ENCODE measurements around the gene DOCK6. TPM values are rescaled to one million over a fixed set of nuclear protein-coding genes. Genes with fewer than 3 reads are reported as not detected.

The DOCK6 gene
- 15.2 and 18.3 TPM in 2 replicates for total RNA-seq (2014; rRNA removed; shearing (Covaris generic))

- Histone ChIP-seq H3K27me3 (no peaks in the 10 kb centered on the region), H3K4me1 (peaks cover 19% of the 10 kb centered on the region), H3K27ac (peak within 1 kb of the TSS; percentile 52), H3K4me3 (peak within 1 kb of the TSS; percentile 96), H3K9me3 (replicated peaks) (no peaks in the 10 kb centered on the region), H3K36me3 (no peaks in the 10 kb centered on the region)
- DNase-seq, result peak in 1 of 2 experiments; percentile 46
Observed at GRCh38 chr19:11261971-11262839, at the start of gene DOCK6. TSS of gene DOCK6 (minus strand) at chr19:11262524. CDS start at chr19:11262440, 84 bp downstream.

GRCh38 chr19:11306337-11306736 is 44.0 kb upstream of the DOCK6 start:
- no peak overlapping the region for H3K4me3 ChIP-seq
- H3K36me3 ChIP-seq, result no peaks in the 10 kb centered on the region
- H3K27me3 ChIP-seq, result 0 out of 2 replicates have a peak, but pooled peaks cover 3% of the 10 kb centered on the region
- no peak for DNase-seq
- H3K9me3 ChIP-seq (replicated peaks), result no peaks in the 10 kb centered on the region
- H3K4me1 ChIP-seq, result no peaks in the 10 kb centered on the region
- no peak overlapping the region for H3K27ac ChIP-seq

- Histone ChIP-seq H3K27ac (no peak overlapping the region), H3K9me3 (replicated peaks) (no peaks in the 10 kb centered on the region), H3K36me3 (no peaks in the 10 kb centered on the region), H3K27me3 (0 out of 2 replicates have a peak, but pooled peaks cover 3% of the 10 kb centered on the region), H3K4me3 (no peak overlapping the region), H3K4me1 (no peaks in the 10 kb centered on the region)
- DNase-seq, result no peak
Observed at GRCh38 chr19:11304936-11305335, 42.6 kb upstream of the DOCK6 start.

- peaks cover 3% of the 10 kb centered on the region; the same call in 1 of the 2 replicates for H3K27me3 ChIP-seq
- H3K36me3 ChIP-seq, result no peaks in the 10 kb centered on the region
- H3K4me3 ChIP-seq, result no peak overlapping the region
- no peak overlapping the region for H3K27ac ChIP-seq
- no peak for DNase-seq
- no peaks in the 10 kb centered on the region for H3K4me1 ChIP-seq
- H3K9me3 ChIP-seq (replicated peaks), result no peaks in the 10 kb centered on the region
Observed at GRCh38 chr19:11300811-11301120, 38.4 kb upstream of the DOCK6 start.

- H3K4me3 ChIP-seq, result no peak overlapping the region
- peaks cover 3% of the 10 kb centered on the region; the same call in 1 of the 2 replicates for H3K27me3 ChIP-seq
- no peaks in the 10 kb centered on the region for H3K4me1 ChIP-seq
- no peak for DNase-seq
- H3K9me3 ChIP-seq (replicated peaks), result no peaks in the 10 kb centered on the region
- H3K36me3 ChIP-seq, result no peaks in the 10 kb centered on the region
- H3K27ac ChIP-seq, result no peak overlapping the region
Observed at GRCh38 chr19:11299946-11300810, 37.9 kb upstream of the DOCK6 start.

GRCh38 chr19:11296264-11296663 is 33.9 kb upstream of the DOCK6 start:
- no peak for DNase-seq
- no peaks in the 10 kb centered on the region; the same call in 1 of the 2 replicates for H3K27me3 ChIP-seq
- H3K9me3 ChIP-seq (replicated peaks), result no peaks in the 10 kb centered on the region
- H3K27ac ChIP-seq, result no peak overlapping the region
- H3K4me3 ChIP-seq, result no peak overlapping the region
- no peaks in the 10 kb centered on the region for H3K36me3 ChIP-seq
- no peaks in the 10 kb centered on the region for H3K4me1 ChIP-seq

- H3K36me3 ChIP-seq, result no peaks in the 10 kb centered on the region
- H3K9me3 ChIP-seq (replicated peaks), result no peaks in the 10 kb centered on the region
- H3K4me3 ChIP-seq, result no peak within 1 kb of the TSS
- H3K4me1 ChIP-seq, result no peaks in the 10 kb centered on the region
- DNase-seq, result no peak
- no peak within 1 kb of the TSS for H3K27ac ChIP-seq
- H3K27me3 ChIP-seq, result no peaks in the 10 kb centered on the region; the same call in 1 of the 2 replicates
Observed at GRCh38 chr19:11295665-11296245, 33.4 kb upstream of the DOCK6 start, which contains the start of gene TSPAN16. TSS of gene TSPAN16 (plus strand) at chr19:11296160. CDS start at chr19:11296298, 138 bp downstream.

- Histone ChIP-seq H3K36me3 (no peaks in the 10 kb centered on the region), H3K27ac (no peak overlapping the region), H3K9me3 (replicated peaks) (no peaks in the 10 kb centered on the region), H3K4me3 (no peak overlapping the region), H3K27me3 (no peaks in the 10 kb centered on the region; the same call in 1 of the 2 replicates), H3K4me1 (no peaks in the 10 kb centered on the region)
- DNase-seq, result no peak
Observed at GRCh38 chr19:11295180-11295579, 32.9 kb upstream of the DOCK6 start.

GRCh38 chr19:11293433-11294389 is 31.4 kb upstream of the DOCK6 start:
- peak; percentile 87 to 91 for DNase-seq
- H3K27ac ChIP-seq, result no peak overlapping the region

GRCh38 chr19:11291991-11292390 is 29.7 kb upstream of the DOCK6 start:
- Histone ChIP-seq H3K4me3 (no peak overlapping the region), H3K36me3 (no peaks in the 10 kb centered on the region), H3K27me3 (no peaks in the 10 kb centered on the region; the same call in 1 of the 2 replicates), H3K9me3 (replicated peaks) (no peaks in the 10 kb centered on the region), H3K27ac (no peak overlapping the region), H3K4me1 (peaks cover 3% of the 10 kb centered on the region; the same call in 1 of the 2 replicates)
- no peak for DNase-seq

More at GRCh38 chr19:11293433-11294389, 31.4 kb upstream of the DOCK6 start:
- H3K36me3 ChIP-seq, result no peaks in the 10 kb centered on the region
- H3K27me3 ChIP-seq, result no peaks in the 10 kb centered on the region; the same call in 1 of the 2 replicates
- H3K4me3 ChIP-seq, result peak overlapping the region; percentile 24; the same call in 1 of the 2 replicates
- H3K9me3 ChIP-seq (replicated peaks), result no peaks in the 10 kb centered on the region
- H3K4me1 ChIP-seq, result peaks cover 3% of the 10 kb centered on the region; the same call in 1 of the 2 replicates

- no peaks in the 10 kb centered on the region; the same call in 1 of the 2 replicates for H3K27me3 ChIP-seq
- no peaks in the 10 kb centered on the region for H3K9me3 ChIP-seq (replicated peaks)
- H3K4me3 ChIP-seq, result no peak overlapping the region
- no peak overlapping the region for H3K27ac ChIP-seq
- no peaks in the 10 kb centered on the region for H3K36me3 ChIP-seq
- no peak for DNase-seq
- H3K4me1 ChIP-seq, result peaks cover 3% of the 10 kb centered on the region; the same call in 1 of the 2 replicates
Observed at GRCh38 chr19:11291415-11291814, 29.1 kb upstream of the DOCK6 start.

GRCh38 chr19:11290256-11290655 is 27.9 kb upstream of the DOCK6 start:
- H3K4me3 ChIP-seq, result no peak overlapping the region
- no peak for DNase-seq
- no peaks in the 10 kb centered on the region for H3K36me3 ChIP-seq
- H3K27me3 ChIP-seq, result no peaks in the 10 kb centered on the region; the same call in 1 of the 2 replicates
- H3K9me3 ChIP-seq (replicated peaks), result no peaks in the 10 kb centered on the region
- H3K27ac ChIP-seq, result no peak overlapping the region
- peaks cover 3% of the 10 kb centered on the region; the same call in 1 of the 2 replicates for H3K4me1 ChIP-seq

- H3K4me1 ChIP-seq, result peaks cover 3% of the 10 kb centered on the region; the same call in 1 of the 2 replicates
- H3K27ac ChIP-seq, result no peak overlapping the region
- no peaks in the 10 kb centered on the region for H3K27me3 ChIP-seq
- DNase-seq, result no peak
- no peak overlapping the region for H3K4me3 ChIP-seq
- H3K9me3 ChIP-seq (replicated peaks), result no peaks in the 10 kb centered on the region
- no peaks in the 10 kb centered on the region for H3K36me3 ChIP-seq
Observed at GRCh38 chr19:11288349-11288748, 26.0 kb upstream of the DOCK6 start.

Measured in SJCRH30 (cell line).